ENCODE measurements around the gene THTPA.

DNA sequence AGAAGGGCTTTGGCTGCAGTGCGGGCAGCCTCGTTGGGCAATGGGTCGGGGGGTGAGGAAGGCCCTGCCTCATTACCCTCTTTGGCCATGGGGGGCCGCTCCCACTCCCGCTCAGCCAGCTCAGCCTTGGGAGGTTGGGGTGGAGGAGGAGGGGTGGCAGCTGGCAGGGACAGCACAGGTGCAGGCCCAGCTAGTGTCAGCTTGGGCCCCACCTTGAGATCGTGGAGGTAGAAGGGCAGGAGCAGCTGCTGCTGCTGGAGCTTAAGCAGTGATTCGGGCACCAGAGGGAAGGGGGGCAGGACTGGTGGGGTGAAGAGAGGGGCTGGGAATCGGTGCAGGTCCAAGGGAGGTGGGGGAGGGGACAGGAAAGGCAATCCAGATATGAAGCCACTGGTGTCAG is 30.5 kb upstream of the THTPA start:
- TF ChIP-seq, protein P1, sequence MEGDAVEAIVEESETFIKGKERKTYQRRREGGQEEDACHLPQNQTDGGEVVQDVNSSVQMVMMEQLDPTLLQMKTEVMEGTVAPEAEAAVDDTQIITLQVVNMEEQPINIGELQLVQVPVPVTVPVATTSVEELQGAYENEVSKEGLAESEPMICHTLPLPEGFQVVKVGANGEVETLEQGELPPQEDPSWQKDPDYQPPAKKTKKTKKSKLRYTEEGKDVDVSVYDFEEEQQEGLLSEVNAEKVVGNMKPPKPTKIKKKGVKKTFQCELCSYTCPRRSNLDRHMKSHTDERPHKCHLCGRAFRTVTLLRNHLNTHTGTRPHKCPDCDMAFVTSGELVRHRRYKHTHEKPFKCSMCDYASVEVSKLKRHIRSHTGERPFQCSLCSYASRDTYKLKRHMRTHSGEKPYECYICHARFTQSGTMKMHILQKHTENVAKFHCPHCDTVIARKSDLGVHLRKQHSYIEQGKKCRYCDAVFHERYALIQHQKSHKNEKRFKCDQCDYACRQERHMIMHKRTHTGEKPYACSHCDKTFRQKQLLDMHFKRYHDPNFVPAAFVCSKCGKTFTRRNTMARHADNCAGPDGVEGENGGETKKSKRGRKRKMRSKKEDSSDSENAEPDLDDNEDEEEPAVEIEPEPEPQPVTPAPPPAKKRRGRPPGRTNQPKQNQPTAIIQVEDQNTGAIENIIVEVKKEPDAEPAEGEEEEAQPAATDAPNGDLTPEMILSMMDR (IDR thresholded peaks at IDR 0.05): no peak
- TF ChIP-seq, protein P2, sequence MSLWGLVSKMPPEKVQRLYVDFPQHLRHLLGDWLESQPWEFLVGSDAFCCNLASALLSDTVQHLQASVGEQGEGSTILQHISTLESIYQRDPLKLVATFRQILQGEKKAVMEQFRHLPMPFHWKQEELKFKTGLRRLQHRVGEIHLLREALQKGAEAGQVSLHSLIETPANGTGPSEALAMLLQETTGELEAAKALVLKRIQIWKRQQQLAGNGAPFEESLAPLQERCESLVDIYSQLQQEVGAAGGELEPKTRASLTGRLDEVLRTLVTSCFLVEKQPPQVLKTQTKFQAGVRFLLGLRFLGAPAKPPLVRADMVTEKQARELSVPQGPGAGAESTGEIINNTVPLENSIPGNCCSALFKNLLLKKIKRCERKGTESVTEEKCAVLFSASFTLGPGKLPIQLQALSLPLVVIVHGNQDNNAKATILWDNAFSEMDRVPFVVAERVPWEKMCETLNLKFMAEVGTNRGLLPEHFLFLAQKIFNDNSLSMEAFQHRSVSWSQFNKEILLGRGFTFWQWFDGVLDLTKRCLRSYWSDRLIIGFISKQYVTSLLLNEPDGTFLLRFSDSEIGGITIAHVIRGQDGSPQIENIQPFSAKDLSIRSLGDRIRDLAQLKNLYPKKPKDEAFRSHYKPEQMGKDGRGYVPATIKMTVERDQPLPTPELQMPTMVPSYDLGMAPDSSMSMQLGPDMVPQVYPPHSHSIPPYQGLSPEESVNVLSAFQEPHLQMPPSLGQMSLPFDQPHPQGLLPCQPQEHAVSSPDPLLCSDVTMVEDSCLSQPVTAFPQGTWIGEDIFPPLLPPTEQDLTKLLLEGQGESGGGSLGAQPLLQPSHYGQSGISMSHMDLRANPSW (CRISPR knock-in tag; conservative IDR thresholded peaks at IDR 0.05; ENCODE audit: low read depth): no peak
